GM12874 (cell line): ENCODE results near the gene FRS3.

Source experiments
- CTCF ChIP-seq: IDR thresholded peaks from 2 replicates; pipeline ENCODE4 v1.5.1; 2011; ENCODE audit warnings: low read depth, mild to moderate bottlenecking, control low read depth, low read length, moderate library complexity; ENCODE audit not compliant: insufficient read depth

FRS3 gene

GRCh38 chr6:41779788-41780550 lies at the start of gene FRS3:
FRS3 (minus strand) TSS chr6:41779900; CDS start chr6:41776987, 2,913 bp downstream.
- TF ChIP-seq CTCF: peak; percentile 97

GRCh38 chr6:41826343-41827022 lies 46.8 kb upstream of the FRS3 start:
- TF ChIP-seq CTCF: no peak

GRCh38 chr6:41824571-41825569 lies 45.2 kb upstream of the FRS3 start:
- no peak for TF ChIP-seq CTCF

- TF ChIP-seq CTCF: no peak
Measured at GRCh38 chr6:41823178-41823577, 43.5 kb upstream of the FRS3 start.

- TF ChIP-seq CTCF: no peak
Measured at GRCh38 chr6:41822021-41822420, 42.3 kb upstream of the FRS3 start.

- TF ChIP-seq CTCF: no peak
Measured at GRCh38 chr6:41821266-41821665, 41.6 kb upstream of the FRS3 start.
